Natural killer cell (primary cell): ENCODE results near the gene CRADD. TPM values are rescaled to one million over a fixed set of nuclear protein-coding genes. Genes with fewer than 3 reads are reported as not detected.

Source experiments
- ATAC-seq, 3 donors: fragments of 150-1000 bp in 2 of 3; fragments of 200-7000 bp in 1 of 3; cut with Tn5 transposase; 1 replicate in 1 of 3; 2 replicates in 2 of 3; pipeline ENCODE4 v1.10.0; 2021; ENCODE audit warnings: mild to moderate bottlenecking in 2 of 3, moderate library complexity in 2 of 3
- DNase-seq, 2 donors: peaks; one replicate each; pipeline versions ENCODE4 v3.0.0 to v3.0.0-alpha.2; 2013 to 2021; ENCODE audit warnings: mixed read lengths in 1 of 2
- H3K27ac ChIP-seq: one replicate; pipeline ENCODE4 v1.5.1; 2013; ENCODE audit warnings: mild to moderate bottlenecking, low read length
- H3K27me3 ChIP-seq: one replicate; pipeline ENCODE4 v1.6.1; 2013; ENCODE audit warnings: low read length; ENCODE audit not compliant: control insufficient read depth, insufficient read depth
- H3K36me3 ChIP-seq: one replicate; pipeline ENCODE4 v1.6.1; 2013; ENCODE audit warnings: low read length; ENCODE audit not compliant: control insufficient read depth, insufficient read depth
- H3K4me1 ChIP-seq: one replicate; pipeline ENCODE4 v1.6.1; 2013; ENCODE audit warnings: low read length; ENCODE audit not compliant: control insufficient read depth, insufficient read depth
- H3K4me3 ChIP-seq: one replicate; pipeline ENCODE4 v1.5.1; 2013; ENCODE audit warnings: low read length
- H3K9me3 ChIP-seq: one replicate; pipeline ENCODE4 v1.6.1; 2013; ENCODE audit warnings: low read length; ENCODE audit not compliant: control insufficient read depth, insufficient read depth
- H3K27ac Mint-ChIP-seq, 2 donors: one replicate each; pipeline ENCODE4 v1.8.0; 2022; ENCODE audit warnings: mild to moderate bottlenecking in 2 of 2, mixed read lengths in 2 of 2, moderate library complexity in 1 of 2
- H3K27me3 Mint-ChIP-seq, 2 donors: one replicate each; pipeline ENCODE4 v1.8.0; 2022; ENCODE audit warnings: low read depth in 2 of 2, mixed read lengths in 2 of 2
- H3K36me3 Mint-ChIP-seq: one replicate; pipeline ENCODE4 v1.8.0; 2022; ENCODE audit warnings: mixed read lengths
- H3K4me1 Mint-ChIP-seq, 2 donors: one replicate each; pipeline ENCODE4 v1.8.0; 2022; ENCODE audit warnings: mixed read lengths in 2 of 2
- H3K4me3 Mint-ChIP-seq: one replicate; pipeline ENCODE4 v1.8.0; 2022; ENCODE audit warnings: mild to moderate bottlenecking, moderate library complexity, mixed read lengths
- H3K9me3 Mint-ChIP-seq, 2 donors: one replicate each; pipeline ENCODE4 v1.8.0; 2022; ENCODE audit warnings: mixed read lengths in 2 of 2
- WGBS: methylation state at CpG from one replicate; pipeline ENCODE4 v1.1.7; 2013; ENCODE audit warnings: missing lambda C conversion rate; ENCODE audit not compliant: insufficient coverage; 5-methylcytosine and 5-hydroxymethylcytosine counted together
- intact Hi-C: fragments of 100-400 bp; cut with micrococcal nuclease; formaldehyde crosslinking; loops from one replicate; pipeline ENCODE4 v1.14.2; 2022
- total RNA-seq, 4 donors: library from RNA; stranded (reverse); fragments of 120-200 nt in 1 of 4; gene quantifications; one replicate each; pipeline versions ENCODE4 v1.2.3 to v1.2.4, GENCODE V29; 2013 to 2022
- TF ChIP-seq, protein P1 (sequence below): fragments of 200-600 bp; IDR thresholded peaks from one replicate; pipeline ENCODE4 v1.8.0; 2022; ENCODE audit warnings: antibody characterized with exemption

CRADD gene
- total RNA-seq, 3 donors from 2014 or later (not counting 1 experiment from before 2014, with no cell fraction given), result 19.1 to 27.5 (median 26.4) TPM

DNA sequence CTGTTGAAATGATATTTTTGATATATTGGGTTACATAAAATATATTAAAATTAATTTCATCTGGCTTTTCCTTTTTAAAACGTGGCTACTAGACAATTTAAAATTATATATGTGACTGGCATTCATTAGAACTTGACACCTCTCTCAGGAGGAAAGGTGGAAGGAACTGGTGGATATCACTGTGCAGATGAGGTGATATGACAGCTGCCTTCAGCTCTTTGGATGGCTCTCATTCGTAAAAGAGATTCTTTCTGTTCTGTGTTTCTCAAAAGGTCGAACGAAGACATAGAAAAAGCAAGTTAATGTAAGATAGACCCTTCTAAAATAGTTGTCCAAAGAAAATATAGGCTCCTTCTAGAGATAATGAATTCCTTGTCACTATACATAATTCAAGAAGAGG, 36.6 kb downstream of the CRADD start:
- TF ChIP-seq, protein P1, sequence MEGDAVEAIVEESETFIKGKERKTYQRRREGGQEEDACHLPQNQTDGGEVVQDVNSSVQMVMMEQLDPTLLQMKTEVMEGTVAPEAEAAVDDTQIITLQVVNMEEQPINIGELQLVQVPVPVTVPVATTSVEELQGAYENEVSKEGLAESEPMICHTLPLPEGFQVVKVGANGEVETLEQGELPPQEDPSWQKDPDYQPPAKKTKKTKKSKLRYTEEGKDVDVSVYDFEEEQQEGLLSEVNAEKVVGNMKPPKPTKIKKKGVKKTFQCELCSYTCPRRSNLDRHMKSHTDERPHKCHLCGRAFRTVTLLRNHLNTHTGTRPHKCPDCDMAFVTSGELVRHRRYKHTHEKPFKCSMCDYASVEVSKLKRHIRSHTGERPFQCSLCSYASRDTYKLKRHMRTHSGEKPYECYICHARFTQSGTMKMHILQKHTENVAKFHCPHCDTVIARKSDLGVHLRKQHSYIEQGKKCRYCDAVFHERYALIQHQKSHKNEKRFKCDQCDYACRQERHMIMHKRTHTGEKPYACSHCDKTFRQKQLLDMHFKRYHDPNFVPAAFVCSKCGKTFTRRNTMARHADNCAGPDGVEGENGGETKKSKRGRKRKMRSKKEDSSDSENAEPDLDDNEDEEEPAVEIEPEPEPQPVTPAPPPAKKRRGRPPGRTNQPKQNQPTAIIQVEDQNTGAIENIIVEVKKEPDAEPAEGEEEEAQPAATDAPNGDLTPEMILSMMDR, result no peak
- 93% methylated on average over 2 of the region's 4 CpGs for WGBS
- Mint-ChIP-seq H3K9me3 (peaks cover 0 to 5% of the 10 kb centered on the region in 2 donors), H3K4me3 (no peak overlapping the region), H3K27ac (no peak overlapping the region), H3K27me3 (no peaks in the 10 kb centered on the region), H3K36me3 (peaks cover 7% of the 10 kb centered on the region), H3K4me1 (peaks cover 27% of the 10 kb centered on the region in 2 donors)
- no peaks in the 10 kb centered on the region for H3K36me3 ChIP-seq
- intact Hi-C loops, result no loop called here
- peaks cover 8% of the 10 kb centered on the region for H3K9me3 ChIP-seq
- DNase-seq (no peak), ATAC-seq (no peak)
- H3K27ac ChIP-seq, result no peak overlapping the region
- no peak overlapping the region for H3K4me3 ChIP-seq
- no peaks in the 10 kb centered on the region for H3K4me1 ChIP-seq
- H3K27me3 ChIP-seq, result no peaks in the 10 kb centered on the region

DNA sequence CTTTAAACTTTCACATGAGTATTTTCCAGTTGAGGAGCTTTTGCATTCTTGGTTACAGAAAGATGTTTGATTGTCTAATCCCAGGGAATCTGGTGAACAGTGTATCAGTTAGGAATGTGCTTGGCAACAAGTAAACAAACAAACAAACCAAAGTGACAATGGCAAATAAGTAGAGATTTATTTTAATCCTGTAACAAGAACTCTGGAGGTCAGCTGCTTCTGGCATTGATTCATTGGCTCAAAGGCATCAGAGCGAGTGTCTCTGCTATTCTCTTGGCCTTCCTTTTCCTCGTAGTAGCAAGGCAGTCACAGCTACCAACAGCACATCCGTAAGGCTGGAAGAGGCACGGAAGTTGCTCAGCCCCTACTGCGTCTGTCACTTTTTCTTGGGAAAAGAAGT, 37.2 kb downstream of the CRADD start:
- TF ChIP-seq, protein P1, result no peak
- peaks cover 8% of the 10 kb centered on the region for H3K9me3 ChIP-seq
- no peak overlapping the region for H3K27ac ChIP-seq
- ATAC-seq (no peak), DNase-seq (no peak)
- H3K27me3 Mint-ChIP-seq, result no peaks in the 10 kb centered on the region
- no peak overlapping the region for H3K27ac Mint-ChIP-seq
- no peaks in the 10 kb centered on the region for H3K36me3 ChIP-seq
- H3K27me3 ChIP-seq, result no peaks in the 10 kb centered on the region
- no peak overlapping the region for H3K4me3 ChIP-seq
- 87% methylated on average over 5 of the region's 5 CpGs for WGBS
- no peaks in the 10 kb centered on the region for H3K4me1 ChIP-seq
- intact Hi-C loops, result no loop called here
- peaks cover 26 to 27% of the 10 kb centered on the region in 2 donors for H3K4me1 Mint-ChIP-seq
- H3K4me3 Mint-ChIP-seq, result no peak overlapping the region
- H3K9me3 Mint-ChIP-seq, result peaks cover 0 to 3% of the 10 kb centered on the region in 2 donors
- peaks cover 7% of the 10 kb centered on the region for H3K36me3 Mint-ChIP-seq

DNA sequence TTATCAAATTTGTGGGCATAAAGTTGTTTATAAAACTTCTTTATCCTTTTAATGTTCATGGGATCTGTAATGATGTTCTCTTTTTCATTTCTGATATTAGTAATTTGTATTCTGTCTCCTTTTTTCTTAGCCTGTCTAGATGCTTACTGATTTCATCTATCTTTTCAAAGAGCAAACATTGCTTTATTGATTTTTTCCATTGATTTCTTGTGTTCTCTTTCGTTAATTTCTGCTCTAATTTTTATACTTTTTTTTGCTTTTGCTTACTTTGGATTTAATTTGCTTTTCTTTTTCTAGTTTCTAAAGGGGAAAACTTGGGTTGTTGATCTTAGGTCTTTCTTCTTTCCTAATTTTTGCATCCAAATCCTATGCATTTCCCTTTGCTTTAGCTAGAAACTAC, 42.5 kb downstream of the CRADD start:
- Mint-ChIP-seq H3K4me3 (no peak overlapping the region), H3K27me3 (no peaks in the 10 kb centered on the region), H3K9me3 (peaks cover 4 to 7% of the 10 kb centered on the region in 2 donors), H3K36me3 (peaks cover 7% of the 10 kb centered on the region), H3K4me1 (peaks cover 20 to 28% of the 10 kb centered on the region in 2 donors), H3K27ac (no peak overlapping the region)
- Histone ChIP-seq H3K27me3 (no peaks in the 10 kb centered on the region), H3K9me3 (no peaks in the 10 kb centered on the region), H3K4me1 (no peaks in the 10 kb centered on the region), H3K27ac (no peak overlapping the region), H3K36me3 (no peaks in the 10 kb centered on the region), H3K4me3 (no peak overlapping the region)
- DNase-seq (no peak), ATAC-seq (no peak)
- WGBS, result no CpG with 5 or more reads among the region's 1 CpG
- TF ChIP-seq, protein P1, result no peak
- intact Hi-C loops, result no loop called here

DNA sequence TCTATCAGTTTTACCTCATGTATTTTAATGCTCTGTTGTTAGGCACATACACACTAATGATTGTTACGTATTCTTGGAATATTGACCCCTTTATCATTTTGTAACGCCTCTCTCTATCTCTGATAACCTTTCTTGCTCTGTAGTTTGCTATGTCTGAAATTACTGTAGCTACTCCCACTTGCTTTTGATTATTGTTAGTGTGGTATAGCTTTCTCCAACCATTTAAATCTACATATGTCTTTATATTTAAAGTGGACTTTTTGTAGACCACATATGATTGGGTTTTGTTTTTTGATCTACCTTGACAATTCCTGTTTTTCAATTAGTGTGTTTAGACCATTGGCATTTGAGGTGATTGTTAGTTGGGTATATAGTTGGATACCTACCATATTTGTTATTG, 43.4 kb downstream of the CRADD start:
- intact Hi-C loops, result no loop called here
- Mint-ChIP-seq H3K36me3 (peaks cover 7% of the 10 kb centered on the region), H3K9me3 (peaks cover 4 to 7% of the 10 kb centered on the region in 2 donors), H3K27me3 (no peaks in the 10 kb centered on the region), H3K4me3 (no peak overlapping the region), H3K4me1 (peaks cover 24 to 25% of the 10 kb centered on the region in 2 donors), H3K27ac (no peak overlapping the region)
- Histone ChIP-seq H3K36me3 (no peaks in the 10 kb centered on the region), H3K4me1 (no peaks in the 10 kb centered on the region), H3K27me3 (no peaks in the 10 kb centered on the region), H3K27ac (no peak overlapping the region), H3K9me3 (no peaks in the 10 kb centered on the region), H3K4me3 (no peak overlapping the region)
- DNase-seq (no peak), ATAC-seq (no peak)
- TF ChIP-seq, protein P1, result no peak
- no CpG with 5 or more reads among the region's 2 CpGs for WGBS
